CD4-positive, alpha-beta T cell treated with Interleukin-10 for 1 hour (primary cell): ENCODE measurements around the gene RNF130.
"Not testable (repeated sequence)": the region's sequence is repeated elsewhere in the genome, so short reads cannot be mapped to it uniquely, and the experiment has no call there.

ENCODE experiments used
- DNase-seq: peaks from one replicate; pipeline ENCODE4 v3.0.0-alpha.2; 2020

The RNF130 gene

DNA sequence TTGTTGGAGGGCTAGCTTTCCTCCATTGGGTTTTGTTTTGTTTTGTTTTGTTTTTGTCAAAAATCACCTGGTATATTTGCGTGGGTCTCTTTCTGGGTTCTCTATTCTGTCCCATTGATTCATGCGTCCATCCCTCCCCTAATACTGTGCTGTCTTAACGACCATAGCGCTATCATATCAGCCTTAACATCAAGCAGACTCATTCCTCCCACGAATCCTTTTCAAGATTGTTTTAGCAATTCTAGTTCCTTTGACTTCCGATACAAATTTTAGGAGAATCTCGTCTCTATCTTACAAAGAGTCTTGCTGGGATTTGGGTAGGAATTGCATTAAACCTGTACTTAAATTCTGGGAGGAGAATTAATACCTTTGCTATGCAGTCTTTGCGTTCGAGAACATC is 31.1 kb upstream of the RNF130 start:
- DNase-seq, result no peak

GRCh38 chr5:180101451-180102105 is 30.0 kb upstream of the RNF130 start:
- DNase-seq, result no peak

DNA sequence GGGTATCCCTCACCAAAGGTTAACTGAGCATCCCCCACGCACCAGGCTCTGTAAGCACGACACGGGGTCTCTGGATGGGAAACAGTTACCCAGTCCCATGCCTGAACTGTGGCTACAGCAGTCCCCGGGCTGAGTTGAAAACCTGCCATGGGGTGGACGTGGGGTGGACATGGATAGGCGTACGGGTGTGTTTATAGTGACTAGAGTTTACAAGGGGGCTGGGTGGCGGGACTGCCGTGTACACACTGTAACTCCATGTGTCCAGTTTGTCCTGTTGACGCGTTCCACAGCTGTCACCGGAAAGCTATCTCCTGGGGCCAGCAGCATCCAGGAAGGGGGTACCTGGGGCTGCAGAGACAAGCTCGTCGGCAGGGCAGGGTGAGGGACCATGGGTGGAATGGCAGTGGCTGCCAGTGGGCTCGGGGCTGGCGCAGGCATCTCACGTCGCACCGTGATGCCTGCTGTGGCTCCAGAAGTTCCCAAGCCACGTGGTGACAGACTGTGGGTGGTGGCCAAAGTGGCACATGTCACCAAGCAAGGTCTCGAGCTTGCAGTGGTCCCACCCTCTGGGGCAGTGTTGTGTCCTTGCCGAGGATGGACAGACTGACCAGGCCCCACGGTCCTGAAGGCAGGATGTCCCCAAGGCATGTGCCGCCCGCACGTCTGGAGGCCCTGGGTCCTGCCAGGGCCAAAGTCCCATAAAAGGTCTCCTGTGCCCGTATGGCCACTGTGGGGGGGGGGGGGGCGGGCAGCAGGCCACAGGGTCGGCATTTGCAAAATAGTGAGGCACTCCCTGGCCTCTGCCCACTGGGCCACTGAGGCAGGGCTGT is 29.3 kb upstream of the RNF130 start:
- DNase-seq, result no peak

DNA sequence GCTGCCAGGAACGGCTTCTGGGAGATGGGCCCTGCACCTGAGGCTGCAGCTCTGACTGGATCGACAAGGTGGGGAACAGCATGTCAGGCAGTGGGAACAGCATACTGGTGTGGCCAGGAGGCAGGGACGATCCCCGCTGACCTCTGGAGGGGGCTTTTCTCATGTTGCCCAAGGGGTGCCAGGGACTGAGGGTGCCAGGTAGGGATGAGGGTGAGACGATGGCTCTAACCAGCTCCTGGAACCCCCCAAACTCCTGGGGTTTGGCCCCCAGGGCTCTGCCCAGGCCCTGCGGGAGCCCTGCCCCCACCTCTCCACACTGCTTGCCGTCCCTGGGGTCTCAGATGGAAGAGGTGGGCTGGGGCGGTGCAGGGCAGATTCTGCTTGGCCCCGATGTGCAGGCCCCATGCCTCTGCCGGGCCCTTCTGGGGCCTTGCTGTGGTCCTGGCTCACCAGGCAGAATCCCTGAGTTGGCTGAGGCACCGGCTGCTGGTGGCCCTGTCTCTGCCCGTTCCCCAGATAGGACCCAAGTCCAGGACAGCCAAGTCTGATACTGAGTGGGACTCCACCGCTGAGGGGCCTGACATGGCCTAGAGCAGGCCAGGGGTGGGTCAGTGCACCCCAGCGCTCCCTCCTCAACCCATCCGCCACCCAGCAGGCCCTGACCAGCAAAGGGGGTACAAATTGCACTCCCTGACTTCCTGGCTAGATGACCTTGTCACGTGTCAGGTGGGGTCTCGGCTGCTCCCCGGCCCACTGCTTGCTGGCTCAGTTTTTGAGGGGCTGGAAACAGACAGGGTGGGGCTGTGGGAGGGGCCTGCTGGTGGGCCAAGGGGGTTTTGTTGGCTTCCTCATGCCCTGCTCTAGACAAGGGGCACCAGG is 28.4 kb upstream of the RNF130 start:
- no peak for DNase-seq

DNA sequence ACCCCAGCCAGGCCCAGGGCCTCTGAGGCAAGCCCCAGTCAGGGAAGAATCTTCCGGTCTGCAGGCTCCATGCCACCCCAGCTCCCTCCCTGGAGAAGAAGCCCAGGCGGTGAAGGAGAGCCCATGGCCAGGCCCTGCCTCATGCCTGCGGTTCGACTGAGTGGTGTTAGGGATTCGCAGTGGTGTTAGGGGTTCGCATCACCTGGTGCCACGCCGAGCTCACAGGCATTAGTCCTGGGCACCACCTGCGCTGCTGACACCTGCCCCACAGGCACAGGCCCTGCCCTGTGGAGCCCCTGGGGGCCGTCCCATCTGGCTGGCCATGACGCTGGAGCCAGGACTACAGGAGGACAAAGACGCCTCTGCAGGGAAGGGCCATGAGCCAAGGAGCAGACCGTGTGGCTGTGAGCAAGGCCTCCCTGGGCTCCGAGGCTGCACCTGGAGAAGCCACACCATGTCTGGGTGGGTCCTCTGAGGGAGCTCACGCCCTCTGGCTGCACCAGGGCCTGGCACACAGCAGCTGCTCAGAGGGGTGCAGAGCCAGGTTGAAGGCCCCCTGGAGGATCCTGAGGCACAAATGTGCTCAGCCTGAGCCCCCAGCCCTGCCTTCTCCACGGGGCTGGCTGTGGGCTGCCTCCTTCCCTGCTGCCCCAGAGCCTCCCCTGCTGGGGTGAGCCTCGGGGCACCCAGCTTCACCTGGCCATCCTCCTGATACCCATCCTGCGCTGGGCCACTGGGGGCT is 27.6 kb upstream of the RNF130 start:
- no peak for DNase-seq

DNA sequence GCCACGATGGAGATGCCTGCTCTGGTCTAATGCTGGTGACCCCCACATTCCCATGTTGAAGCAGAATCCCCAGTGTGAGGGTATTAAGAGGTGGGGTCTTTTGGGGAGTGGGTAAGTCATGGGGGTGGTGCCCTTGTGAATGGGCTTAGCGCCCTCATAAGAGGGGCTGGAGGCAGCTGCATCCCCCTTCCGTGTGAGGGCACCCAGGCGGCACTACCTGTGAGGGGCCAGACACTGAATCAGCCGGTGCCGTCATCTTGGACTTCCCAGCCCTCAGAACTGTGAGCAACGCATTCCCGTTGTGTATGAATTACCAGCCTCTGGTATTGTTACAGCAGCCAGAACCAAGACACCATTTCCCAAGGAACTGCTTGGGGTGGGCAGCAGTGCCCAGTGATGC is 27.0 kb upstream of the RNF130 start:
- no peak for DNase-seq

DNA sequence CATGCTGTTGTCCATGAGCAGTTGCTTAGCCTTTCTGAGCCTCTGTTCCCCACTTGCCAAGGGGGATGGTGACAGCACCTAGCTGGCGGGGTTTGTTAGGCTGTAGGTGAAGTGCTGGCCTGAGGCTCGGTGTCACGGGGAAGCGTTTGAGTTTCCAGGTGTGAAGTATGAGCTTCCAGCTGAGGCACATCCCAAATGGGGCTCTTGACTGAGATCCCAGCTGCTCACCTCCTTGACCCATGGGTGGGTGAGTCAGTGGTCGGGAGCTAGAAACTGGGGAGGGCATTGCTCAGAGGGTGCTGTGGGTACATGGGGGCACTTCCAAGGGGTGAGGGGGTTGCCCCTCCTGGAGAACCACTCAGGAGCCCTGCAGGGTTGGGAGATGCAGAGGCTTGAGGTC is 26.4 kb upstream of the RNF130 start:
- no peak for DNase-seq

DNA sequence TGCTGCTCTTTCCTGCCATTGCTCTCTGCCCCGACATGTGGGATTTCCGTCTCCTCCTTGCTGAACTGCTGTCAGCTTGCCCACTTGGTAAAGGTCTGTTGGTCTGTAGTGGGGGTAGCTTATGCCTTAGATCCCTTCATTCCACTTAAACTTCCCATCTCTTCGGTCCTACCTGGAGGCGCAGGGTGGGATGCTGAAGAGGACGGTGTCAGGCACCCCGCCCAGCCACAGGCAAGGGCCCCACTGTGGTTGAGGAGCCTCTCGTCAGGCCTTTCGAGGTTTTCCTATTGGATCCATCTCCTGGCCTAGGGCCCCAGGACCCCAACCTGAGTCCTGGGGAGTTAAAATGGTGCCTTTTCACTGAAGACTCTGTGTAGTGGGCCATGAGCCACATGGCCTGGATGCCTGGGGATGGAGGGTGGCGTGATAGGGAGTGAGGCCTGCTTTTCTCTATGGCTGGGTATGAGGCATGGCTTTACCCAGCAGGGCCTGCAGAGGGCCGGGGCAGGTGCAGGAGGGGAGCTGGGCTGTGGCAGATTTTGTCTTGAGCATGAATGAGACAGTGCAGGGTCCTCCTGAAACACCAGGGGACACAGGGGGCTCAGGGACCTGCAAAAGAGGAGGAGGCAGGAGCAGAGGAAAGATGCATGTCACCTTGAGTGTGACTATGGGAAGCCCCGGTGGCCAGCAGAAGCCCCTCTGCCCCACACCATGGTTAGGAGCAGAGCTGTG is 25.8 kb upstream of the RNF130 start:
- no peak for DNase-seq

- DNase-seq, result no peak
Observed at GRCh38 chr5:180096616-180097015, 25.1 kb upstream of the RNF130 start.

GRCh38 chr5:180095545-180095944 is 24.0 kb upstream of the RNF130 start:
- no peak for DNase-seq

DNA sequence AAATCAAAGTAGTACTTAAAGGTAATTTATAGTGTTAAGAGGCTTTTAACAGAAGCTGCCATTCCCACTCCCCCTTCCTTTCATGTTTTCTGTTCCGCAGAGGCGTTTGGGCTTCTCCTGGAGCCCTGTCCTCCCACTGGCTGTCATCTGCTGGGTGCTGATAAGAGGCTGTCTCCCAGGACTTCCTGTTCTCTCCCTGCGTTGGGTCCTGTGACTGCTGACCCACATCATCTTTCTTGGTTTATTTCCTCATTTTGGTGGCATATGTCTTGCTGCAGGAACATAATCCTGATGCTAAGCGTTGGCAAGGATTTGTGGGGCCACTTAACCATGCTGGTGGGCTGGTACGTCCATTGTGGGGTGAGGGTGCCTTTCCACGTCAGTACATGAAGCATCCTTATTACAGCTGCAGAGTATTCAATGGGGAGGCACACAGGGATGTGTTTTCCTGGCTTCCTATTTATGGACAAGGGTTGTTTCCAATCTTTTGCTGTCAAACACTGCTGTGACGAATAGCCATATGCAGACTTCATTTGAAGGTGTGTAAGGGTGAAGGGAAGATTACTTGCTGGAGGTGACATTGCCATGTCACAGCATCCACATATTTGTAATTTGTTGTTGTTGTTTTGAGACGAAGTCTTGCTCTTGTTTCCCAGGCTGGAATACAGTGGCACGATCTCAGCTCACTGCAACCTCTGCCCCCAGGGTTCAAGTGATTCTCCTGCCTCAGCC is 22.3 kb upstream of the RNF130 start:
- DNase-seq, result no peak

GRCh38 chr5:180093241-180093640 is 21.7 kb upstream of the RNF130 start:
- no peak for DNase-seq

DNA sequence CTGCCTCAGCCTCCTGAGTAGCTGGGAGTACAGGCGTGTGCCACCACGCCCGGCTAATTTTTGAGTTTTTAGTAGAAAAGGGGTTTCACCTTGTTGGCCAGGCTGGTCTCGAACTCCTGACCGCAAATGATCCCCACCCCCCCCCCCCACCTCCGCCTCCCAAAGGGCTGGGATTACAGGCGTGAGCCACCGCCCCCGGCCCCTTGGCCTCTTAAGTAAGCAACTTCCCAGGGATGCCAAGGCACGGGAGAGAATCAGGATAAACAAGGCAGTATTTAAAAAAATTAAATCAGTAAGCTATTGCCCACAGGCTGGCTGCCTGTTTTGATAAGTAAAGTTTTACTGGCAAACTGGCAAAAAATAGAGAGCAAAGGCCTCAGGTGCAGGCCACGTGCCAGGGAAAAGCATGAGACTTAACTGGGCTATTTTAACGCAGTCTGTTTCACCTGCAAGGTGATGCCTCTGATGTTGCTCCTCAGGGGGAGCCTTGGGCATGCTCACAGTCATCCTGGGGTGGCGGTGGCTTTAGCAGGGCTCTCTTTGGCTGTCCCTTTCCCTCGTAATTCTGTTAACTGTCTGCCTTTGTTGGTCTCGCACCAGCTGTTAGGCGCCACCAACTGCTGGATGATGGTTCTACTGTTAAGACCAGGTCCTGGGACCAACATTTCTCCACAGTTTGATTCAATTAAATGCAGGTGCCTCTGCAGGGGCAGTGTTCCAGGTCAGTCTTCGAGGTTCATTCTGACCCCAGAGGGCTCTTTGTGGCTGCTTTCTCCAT is 19.4 kb upstream of the RNF130 start:
- DNase-seq, result no peak

GRCh38 chr5:180090098-180090768 is 18.7 kb upstream of the RNF130 start:
- peak; percentile 82 for DNase-seq

DNA sequence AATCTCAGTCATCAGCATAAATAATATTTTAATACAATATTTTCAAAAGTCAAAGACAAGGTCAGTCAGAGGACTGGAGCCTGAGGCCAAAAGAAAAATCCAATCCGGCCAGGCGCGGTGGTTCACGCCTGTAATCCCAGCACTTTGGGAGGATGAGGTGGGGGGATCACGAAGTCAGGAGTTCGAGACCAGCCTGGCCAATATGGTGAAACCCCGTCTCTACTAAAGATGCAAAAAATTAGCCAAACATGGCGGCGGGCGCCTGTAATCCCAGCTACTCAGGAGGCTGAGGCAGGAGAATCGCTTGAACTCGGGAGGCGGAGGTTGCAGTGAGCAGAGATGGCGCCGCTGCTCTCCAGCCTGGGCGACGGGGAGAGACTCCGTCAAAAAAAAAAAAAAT is 18.1 kb upstream of the RNF130 start:
- not testable (repeated sequence) for DNase-seq

DNA sequence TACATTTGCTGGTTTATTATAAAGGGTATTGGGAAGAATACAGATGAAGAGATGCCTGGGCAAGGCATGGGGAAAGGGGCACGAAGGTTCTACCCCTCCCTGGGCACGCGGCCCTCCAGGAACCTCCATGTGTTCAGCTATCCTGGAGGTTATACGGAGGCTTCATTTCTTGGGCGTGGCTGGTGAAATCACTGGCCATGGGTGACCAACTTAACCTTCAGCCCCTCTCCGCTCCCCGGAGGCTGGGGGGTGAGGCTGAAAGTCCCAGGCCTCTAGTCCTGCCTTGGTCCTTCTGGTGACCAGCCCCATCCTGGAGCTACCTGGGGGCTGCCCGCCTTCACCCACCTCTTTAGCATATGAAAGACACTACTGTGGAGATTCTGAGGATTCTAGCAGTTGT is 17.0 kb upstream of the RNF130 start:
- DNase-seq, result no peak

- no peak for DNase-seq
Observed at GRCh38 chr5:180086816-180087399, 15.3 kb upstream of the RNF130 start.

DNA sequence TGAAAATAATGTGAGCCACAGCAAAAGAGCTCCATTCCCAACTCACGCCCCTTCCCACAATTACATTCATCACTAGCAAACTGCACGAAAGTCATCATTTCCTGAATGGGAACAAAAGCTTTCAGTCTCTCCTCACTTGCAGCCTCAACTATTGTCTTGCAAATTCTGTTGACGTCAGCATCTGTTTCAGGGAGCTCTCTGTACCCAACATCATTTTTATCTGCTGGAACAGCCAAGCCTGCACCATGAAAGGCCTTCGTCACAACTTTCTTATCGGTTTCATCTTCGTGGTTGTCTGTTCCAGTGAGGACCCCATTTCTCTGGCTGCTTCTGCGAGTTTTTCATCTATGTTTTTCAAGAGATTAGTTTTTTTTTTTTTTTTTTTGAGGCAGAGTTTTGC is 14.3 kb upstream of the RNF130 start:
- DNase-seq, result peak; percentile 37
